ENCODE results near the gene DLG2. TPM values are rescaled to one million over a fixed set of nuclear protein-coding genes. Genes with fewer than 3 reads are reported as not detected.
A peak's percentile ranks its signal among the peaks of the same experiment; 100 is the strongest.

Gene DLG2
- total RNA-seq, 1 donor from 2014 or later = 1.8 TPM

DNA sequence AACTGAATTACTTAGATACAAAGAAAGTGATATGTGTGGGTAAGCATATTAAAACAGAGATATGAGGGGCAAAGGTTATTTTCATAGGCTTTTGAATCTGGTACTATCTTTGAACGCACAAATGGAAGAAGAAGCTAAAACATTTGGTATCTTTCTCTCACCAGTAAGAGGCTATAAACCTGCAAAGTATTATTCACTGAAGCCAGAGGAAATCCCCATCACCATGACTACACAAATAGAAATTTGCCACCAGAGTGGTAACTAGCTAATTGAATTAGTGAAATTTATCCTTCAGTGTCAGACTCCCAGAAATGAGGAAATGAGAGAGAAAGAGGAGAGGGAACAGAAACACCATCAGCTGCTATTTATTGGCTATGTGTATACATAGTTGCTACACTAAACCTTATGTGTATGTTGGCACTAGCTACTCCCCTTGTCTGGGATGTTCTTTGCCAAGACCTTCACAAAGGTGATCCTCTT lies 503.4 kb downstream of the DLG2 start:
- Histone ChIP-seq H3K27me3 (ENCODE audit: insufficient read depth, low read length) (no peaks in the 10 kb centered on the region), H3K9me3 (ENCODE audit: insufficient read depth, low read depth, low read length) (no peaks in the 10 kb centered on the region), H3K36me3 (ENCODE audit: insufficient read depth, low read length) (no peaks in the 10 kb centered on the region), H3K79me2 (ENCODE audit: insufficient read depth, low read length) (no peaks in the 10 kb centered on the region), H2AFZ (ENCODE audit: low read depth, low read length) (no peak overlapping the region), H3K27ac (ENCODE audit: low read depth, low read length) (no peak overlapping the region), H3K4me3 (ENCODE audit: insufficient read depth, low read depth, low read length) (no peak overlapping the region), H4K20me1 (ENCODE audit: insufficient read depth, low read length) (no peaks in the 10 kb centered on the region), H3K4me2 (ENCODE audit: low read length) (no peak overlapping the region), H3K4me1 (ENCODE audit: insufficient read depth, low read length) (no peaks in the 10 kb centered on the region), H3K9ac (ENCODE audit: low read length) (no peak overlapping the region)
- no peak for TF ChIP-seq EZH2 (IDR thresholded peaks at IDR 0.05; ENCODE audit: insufficient read depth, low read length)
- TF ChIP-seq, protein P1, sequence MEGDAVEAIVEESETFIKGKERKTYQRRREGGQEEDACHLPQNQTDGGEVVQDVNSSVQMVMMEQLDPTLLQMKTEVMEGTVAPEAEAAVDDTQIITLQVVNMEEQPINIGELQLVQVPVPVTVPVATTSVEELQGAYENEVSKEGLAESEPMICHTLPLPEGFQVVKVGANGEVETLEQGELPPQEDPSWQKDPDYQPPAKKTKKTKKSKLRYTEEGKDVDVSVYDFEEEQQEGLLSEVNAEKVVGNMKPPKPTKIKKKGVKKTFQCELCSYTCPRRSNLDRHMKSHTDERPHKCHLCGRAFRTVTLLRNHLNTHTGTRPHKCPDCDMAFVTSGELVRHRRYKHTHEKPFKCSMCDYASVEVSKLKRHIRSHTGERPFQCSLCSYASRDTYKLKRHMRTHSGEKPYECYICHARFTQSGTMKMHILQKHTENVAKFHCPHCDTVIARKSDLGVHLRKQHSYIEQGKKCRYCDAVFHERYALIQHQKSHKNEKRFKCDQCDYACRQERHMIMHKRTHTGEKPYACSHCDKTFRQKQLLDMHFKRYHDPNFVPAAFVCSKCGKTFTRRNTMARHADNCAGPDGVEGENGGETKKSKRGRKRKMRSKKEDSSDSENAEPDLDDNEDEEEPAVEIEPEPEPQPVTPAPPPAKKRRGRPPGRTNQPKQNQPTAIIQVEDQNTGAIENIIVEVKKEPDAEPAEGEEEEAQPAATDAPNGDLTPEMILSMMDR (IDR thresholded peaks at IDR 0.05; ENCODE audit: insufficient read depth, low read depth, low read length) = no peak
- no peak overlapping the region for H3K27ac Mint-ChIP-seq (ENCODE audit: unreplicated experiment)
- H3K4me1 Mint-ChIP-seq (ENCODE audit: low read depth, unreplicated experiment) = peaks cover 3% of the 10 kb centered on the region
- no peak overlapping the region for H3K4me3 Mint-ChIP-seq (ENCODE audit: unreplicated experiment)
- no peaks in the 10 kb centered on the region for H3K36me3 Mint-ChIP-seq (ENCODE audit: low read depth, unreplicated experiment)
- H3K27me3 Mint-ChIP-seq (ENCODE audit: low read depth, unreplicated experiment) = no peaks in the 10 kb centered on the region
- peaks cover 4% of the 10 kb centered on the region for H3K9me3 Mint-ChIP-seq (ENCODE audit: unreplicated experiment)
- DNase-seq (ENCODE audit: low read depth) (no peak), FAIRE-seq (no peak)

DNA sequence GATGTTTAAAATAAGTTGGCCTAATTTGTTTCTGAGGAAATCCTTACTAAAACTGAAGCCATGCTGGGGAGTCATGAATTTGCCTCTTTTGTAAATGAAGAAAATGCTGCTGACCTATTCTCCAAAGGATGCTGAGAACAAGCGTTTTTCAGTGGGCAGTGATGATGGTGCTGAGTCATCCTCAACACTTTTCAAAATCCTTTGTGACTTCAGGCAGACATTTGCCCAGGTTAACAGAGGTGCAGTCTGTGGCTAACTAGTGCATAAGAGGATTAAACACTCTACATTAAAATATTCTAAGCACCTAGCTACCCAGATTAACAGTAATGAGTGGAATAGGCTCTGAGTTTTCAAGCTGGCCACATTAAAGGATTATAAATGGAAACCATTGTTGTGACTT lies 509.0 kb downstream of the DLG2 start:
- Histone ChIP-seq H3K9ac (ENCODE audit: low read length) (no peak overlapping the region), H3K4me1 (ENCODE audit: insufficient read depth, low read length) (peaks cover 9% of the 10 kb centered on the region), H2AFZ (ENCODE audit: low read depth, low read length) (peak overlapping the region; percentile 10), H3K4me3 (ENCODE audit: insufficient read depth, low read depth, low read length) (no peak overlapping the region), H3K4me2 (ENCODE audit: low read length) (no peak overlapping the region), H3K27me3 (ENCODE audit: insufficient read depth, low read length) (no peaks in the 10 kb centered on the region), H3K36me3 (ENCODE audit: insufficient read depth, low read length) (no peaks in the 10 kb centered on the region), H3K27ac (ENCODE audit: low read depth, low read length) (no peak overlapping the region), H3K9me3 (ENCODE audit: insufficient read depth, low read depth, low read length) (no peaks in the 10 kb centered on the region), H4K20me1 (ENCODE audit: insufficient read depth, low read length) (no peaks in the 10 kb centered on the region), H3K79me2 (ENCODE audit: insufficient read depth, low read length) (no peaks in the 10 kb centered on the region)
- no peak for FAIRE-seq
- peaks cover 22% of the 10 kb centered on the region for H3K4me1 Mint-ChIP-seq (ENCODE audit: low read depth, unreplicated experiment)
- TF ChIP-seq, protein P1 (IDR thresholded peaks at IDR 0.05; ENCODE audit: insufficient read depth, low read depth, low read length) = no peak
- no peak for TF ChIP-seq EZH2 (IDR thresholded peaks at IDR 0.05; ENCODE audit: insufficient read depth, low read length)
- no peak overlapping the region for H3K4me3 Mint-ChIP-seq (ENCODE audit: unreplicated experiment)
- H3K9me3 Mint-ChIP-seq (ENCODE audit: unreplicated experiment) = no peaks in the 10 kb centered on the region
- no peaks in the 10 kb centered on the region for H3K27me3 Mint-ChIP-seq (ENCODE audit: low read depth, unreplicated experiment)
- H3K36me3 Mint-ChIP-seq (ENCODE audit: low read depth, unreplicated experiment) = no peaks in the 10 kb centered on the region
- DNase-seq (ENCODE audit: low read depth) = peak; percentile 33
- H3K27ac Mint-ChIP-seq (ENCODE audit: unreplicated experiment) = peak overlapping the region; percentile 77

DNA sequence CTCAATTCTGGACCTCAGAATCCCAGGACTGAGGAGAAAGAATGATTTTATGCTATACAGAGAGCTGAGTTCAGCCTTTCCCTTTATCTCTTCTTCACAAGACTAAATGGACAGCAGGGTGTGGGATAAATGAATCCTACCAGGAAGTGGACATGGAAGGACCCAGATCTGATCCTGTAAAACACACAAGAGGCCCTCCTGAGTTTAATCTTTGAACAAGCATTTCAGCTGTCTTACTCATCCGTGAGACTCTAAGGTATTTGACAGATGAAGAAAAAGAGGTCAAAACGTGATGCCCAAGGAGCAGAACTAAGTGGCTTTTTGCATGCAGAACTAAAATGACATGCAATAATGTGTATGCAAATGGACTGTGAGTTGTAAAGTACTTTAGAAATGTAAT lies 511.3 kb downstream of the DLG2 start:
- H4K20me1 ChIP-seq (ENCODE audit: insufficient read depth, low read length) = no peaks in the 10 kb centered on the region
- no peak for FAIRE-seq
- no peak overlapping the region for H3K9ac ChIP-seq (ENCODE audit: low read length)
- peaks cover 9% of the 10 kb centered on the region for H3K4me1 ChIP-seq (ENCODE audit: insufficient read depth, low read length)
- H3K27me3 Mint-ChIP-seq (ENCODE audit: low read depth, unreplicated experiment) = no peaks in the 10 kb centered on the region
- H3K36me3 Mint-ChIP-seq (ENCODE audit: low read depth, unreplicated experiment) = no peaks in the 10 kb centered on the region
- peak overlapping the region; percentile 15 for H3K27ac Mint-ChIP-seq (ENCODE audit: unreplicated experiment)
- peaks cover 22% of the 10 kb centered on the region for H3K4me1 Mint-ChIP-seq (ENCODE audit: low read depth, unreplicated experiment)
- peak; percentile 4 for DNase-seq (ENCODE audit: low read depth)
- no peak overlapping the region for H3K4me3 ChIP-seq (ENCODE audit: insufficient read depth, low read depth, low read length)
- TF ChIP-seq, protein P1 (IDR thresholded peaks at IDR 0.05; ENCODE audit: insufficient read depth, low read depth, low read length) = no peak
- no peak for TF ChIP-seq EZH2 (IDR thresholded peaks at IDR 0.05; ENCODE audit: insufficient read depth, low read length)
- no peak overlapping the region for H3K4me3 Mint-ChIP-seq (ENCODE audit: unreplicated experiment)
- no peaks in the 10 kb centered on the region for H3K9me3 ChIP-seq (ENCODE audit: insufficient read depth, low read depth, low read length)
- peak overlapping the region; percentile 8 for H3K4me2 ChIP-seq (ENCODE audit: low read length)
- no peaks in the 10 kb centered on the region for H3K9me3 Mint-ChIP-seq (ENCODE audit: unreplicated experiment)
- H3K36me3 ChIP-seq (ENCODE audit: insufficient read depth, low read length) = no peaks in the 10 kb centered on the region
- no peak overlapping the region for H2AFZ ChIP-seq (ENCODE audit: low read depth, low read length)
- H3K27me3 ChIP-seq (ENCODE audit: insufficient read depth, low read length) = no peaks in the 10 kb centered on the region
- no peaks in the 10 kb centered on the region for H3K79me2 ChIP-seq (ENCODE audit: insufficient read depth, low read length)
- no peak overlapping the region for H3K27ac ChIP-seq (ENCODE audit: low read depth, low read length)
